T-helper 2 cell treated with Interferon-gamma antibody and Interleukin-4, amounts not matched to agents 5 μg/mL and 100 μg/mL, for 36 hours (primary cell): Measurements from ENCODE around the gene MAGEA6.
"Not testable (repeated sequence)": the region's sequence is repeated elsewhere in the genome, so short reads cannot be mapped to it uniquely, and the experiment has no call there.

Experiments
- DNase-seq: peaks from one replicate; pipeline ENCODE4 v3.0.0; 2021; ENCODE audit warnings: low spot score
- H3K27ac Mint-ChIP-seq: one replicate; pipeline ENCODE4 v1.8.0; 2021; ENCODE audit warnings: mild to moderate bottlenecking, mixed read lengths
- H3K27me3 Mint-ChIP-seq: one replicate; pipeline ENCODE4 v1.8.0; 2021; ENCODE audit warnings: low read depth, mixed read lengths
- H3K36me3 Mint-ChIP-seq: one replicate; pipeline ENCODE4 v1.8.0; 2021; ENCODE audit warnings: low read depth, mixed read lengths
- H3K4me1 Mint-ChIP-seq: one replicate; pipeline ENCODE4 v1.8.0; 2021; ENCODE audit warnings: low read depth, mixed read lengths
- H3K4me3 Mint-ChIP-seq: one replicate; pipeline ENCODE4 v1.8.0; 2022; ENCODE audit warnings: mild to moderate bottlenecking, moderate library complexity, mixed read lengths
- H3K9me3 Mint-ChIP-seq: one replicate; pipeline ENCODE4 v1.8.0; 2021; ENCODE audit warnings: mixed read lengths

Gene MAGEA6

DNA sequence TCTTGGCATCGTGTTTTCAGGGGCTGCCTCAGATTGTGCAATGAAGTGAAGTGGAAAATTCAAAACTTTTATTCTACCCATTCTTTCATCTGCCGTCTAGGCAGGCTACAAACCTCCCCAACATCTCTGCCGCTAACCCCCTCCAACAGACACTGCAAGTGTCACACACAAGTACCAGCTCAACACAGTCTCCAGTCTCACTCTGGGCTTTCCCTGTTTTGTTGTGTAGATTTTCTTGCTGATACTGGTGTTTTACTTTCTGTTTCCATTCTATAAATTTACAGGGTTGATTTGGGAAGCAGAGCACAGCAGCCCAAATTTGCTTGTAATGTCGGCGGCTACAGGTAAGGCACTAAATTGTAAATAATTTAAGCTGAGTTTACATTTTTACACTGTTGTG lies 14.6 kb downstream of the MAGEA6 start:
- not testable (repeated sequence) for H3K9me3 Mint-ChIP-seq, H3K27me3 Mint-ChIP-seq, H3K4me3 Mint-ChIP-seq, H3K4me1 Mint-ChIP-seq, H3K36me3 Mint-ChIP-seq, DNase-seq, H3K27ac Mint-ChIP-seq

DNA sequence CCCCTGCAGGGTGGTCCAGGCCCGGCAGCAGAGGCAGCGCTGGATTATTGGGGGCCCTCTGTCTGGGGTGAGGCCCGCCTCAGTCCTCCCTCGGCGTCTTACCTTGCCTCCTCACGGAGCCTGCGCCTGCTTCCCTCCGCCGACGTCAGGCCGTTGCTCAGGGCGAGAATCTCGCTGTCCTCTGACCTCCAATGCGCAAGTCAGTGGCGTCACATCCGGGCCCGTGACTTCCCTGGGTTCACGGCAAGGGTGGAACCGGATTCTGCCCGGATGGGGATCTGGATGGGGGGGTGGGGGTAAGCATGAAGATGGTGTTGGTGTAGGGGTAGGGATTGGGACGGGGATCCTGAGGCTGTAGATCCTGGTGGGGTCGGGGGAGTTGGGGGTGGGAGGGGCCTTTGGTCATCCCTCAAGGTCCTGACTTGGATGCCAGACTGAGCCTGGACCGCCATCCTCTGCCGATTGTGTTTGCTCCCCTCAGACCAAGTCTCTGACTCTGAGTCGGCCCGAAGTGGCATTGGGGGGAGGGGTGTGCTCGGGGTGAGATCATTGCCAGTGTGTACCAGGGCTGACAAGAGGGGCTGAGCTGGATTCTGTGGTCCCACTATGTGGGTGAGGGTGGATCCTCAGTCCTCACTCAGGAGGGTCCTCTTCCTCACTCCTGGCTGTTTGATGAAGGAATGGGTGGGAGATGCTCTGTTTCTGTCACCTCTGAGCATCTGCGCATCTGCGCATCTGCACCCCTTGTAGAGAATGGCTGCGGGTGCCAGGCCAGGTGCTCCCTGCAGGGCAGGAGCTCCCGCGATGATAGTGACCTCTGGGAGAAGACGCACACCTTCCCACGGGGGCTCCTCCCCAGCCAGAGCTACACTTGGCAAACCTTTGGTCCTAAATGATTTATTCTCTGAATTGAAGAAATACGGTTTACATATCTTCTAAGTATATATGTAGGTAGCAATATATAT lies 15.5 kb downstream of the MAGEA6 start, which contains the start of gene MAGEA2:
TSS of gene MAGEA2 (minus strand) at position 157 of the 965 bp plus-strand sequence. CDS start 2,479 bp downstream, outside the sequence.
- H3K4me3 Mint-ChIP-seq, H3K27ac Mint-ChIP-seq, H3K36me3 Mint-ChIP-seq, DNase-seq, H3K9me3 Mint-ChIP-seq, H3K27me3 Mint-ChIP-seq, H3K4me1 Mint-ChIP-seq: not testable (repeated sequence)

DNA sequence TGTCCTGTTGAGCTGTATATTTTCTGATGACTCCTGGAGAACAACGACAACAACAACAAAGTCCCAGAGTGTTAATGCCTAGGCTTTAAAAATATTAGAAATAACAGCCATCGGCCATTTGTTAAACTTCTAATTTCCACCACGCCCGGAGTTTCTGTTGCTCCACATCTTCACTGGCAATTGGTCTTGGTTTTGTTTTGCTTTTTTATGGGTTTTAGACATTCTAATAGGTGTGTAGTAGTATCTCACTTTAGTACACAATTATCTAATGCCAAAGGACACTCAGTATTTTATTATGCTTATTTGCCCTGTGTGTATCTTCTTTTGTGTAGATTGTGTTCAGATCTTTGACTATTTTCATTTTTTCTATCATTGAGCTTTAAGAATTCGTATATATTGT lies 30.9 kb downstream of the MAGEA6 start:
- H3K4me1 Mint-ChIP-seq, result no peaks in the 10 kb centered on the region
- no peaks in the 10 kb centered on the region for H3K9me3 Mint-ChIP-seq
- no peak overlapping the region for H3K4me3 Mint-ChIP-seq
- H3K27me3 Mint-ChIP-seq, result no peaks in the 10 kb centered on the region
- no peak for DNase-seq
- no peaks in the 10 kb centered on the region for H3K36me3 Mint-ChIP-seq
- no peak overlapping the region for H3K27ac Mint-ChIP-seq

DNA sequence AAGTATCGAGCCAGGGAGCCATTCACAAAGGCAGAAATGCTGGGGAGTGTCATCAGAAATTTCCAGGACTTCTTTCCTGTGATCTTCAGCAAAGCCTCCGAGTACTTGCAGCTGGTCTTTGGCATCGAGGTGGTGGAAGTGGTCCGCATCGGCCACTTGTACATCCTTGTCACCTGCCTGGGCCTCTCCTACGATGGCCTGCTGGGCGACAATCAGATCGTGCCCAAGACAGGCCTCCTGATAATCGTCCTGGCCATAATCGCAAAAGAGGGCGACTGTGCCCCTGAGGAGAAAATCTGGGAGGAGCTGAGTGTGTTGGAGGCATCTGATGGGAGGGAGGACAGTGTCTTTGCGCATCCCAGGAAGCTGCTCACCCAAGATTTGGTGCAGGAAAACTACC lies 33.0 kb downstream of the MAGEA6 start:
- H3K4me3 Mint-ChIP-seq, H3K27me3 Mint-ChIP-seq: not testable (repeated sequence)

DNA sequence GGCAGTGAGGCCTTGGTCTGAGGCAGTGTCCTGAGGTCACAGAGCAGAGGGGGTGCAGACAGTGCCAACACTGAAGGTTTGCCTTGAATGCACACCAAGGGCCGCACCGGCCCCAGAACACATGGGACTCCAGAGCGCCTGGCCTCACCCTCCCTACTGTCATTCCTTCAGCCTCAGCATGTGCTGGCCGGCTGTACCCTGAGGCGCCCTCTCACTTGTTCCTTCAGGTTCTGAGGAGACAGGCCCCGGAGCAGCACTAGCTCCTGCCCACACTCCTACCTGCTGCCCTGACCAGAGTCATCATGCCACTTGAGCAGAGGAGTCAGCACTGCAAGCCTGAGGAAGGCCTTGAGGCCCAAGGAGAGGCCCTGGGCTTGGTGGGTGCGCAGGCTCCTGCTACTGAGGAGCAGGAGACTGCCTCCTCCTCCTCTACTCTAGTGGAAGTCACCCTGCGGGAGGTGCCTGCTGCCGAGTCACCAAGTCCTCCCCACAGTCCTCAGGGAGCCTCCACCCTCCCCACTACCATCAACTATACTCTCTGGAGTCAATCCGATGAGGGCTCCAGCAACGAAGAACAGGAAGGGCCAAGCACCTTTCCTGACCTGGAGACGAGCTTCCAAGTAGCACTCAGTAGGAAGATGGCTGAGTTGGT lies 33.5 kb downstream of the MAGEA6 start:
- DNase-seq, result no peak
- H3K36me3 Mint-ChIP-seq, result no peaks in the 10 kb centered on the region
- no peak overlapping the region for H3K27ac Mint-ChIP-seq
- no peaks in the 10 kb centered on the region for H3K4me1 Mint-ChIP-seq
- no peaks in the 10 kb centered on the region for H3K27me3 Mint-ChIP-seq
- no peaks in the 10 kb centered on the region for H3K9me3 Mint-ChIP-seq
- no peak overlapping the region for H3K4me3 Mint-ChIP-seq

More for the DNA sequence above, 33.0 kb downstream of the MAGEA6 start:
- H3K27ac Mint-ChIP-seq, H3K4me1 Mint-ChIP-seq, DNase-seq, H3K36me3 Mint-ChIP-seq, H3K9me3 Mint-ChIP-seq: not testable (repeated sequence)

DNA sequence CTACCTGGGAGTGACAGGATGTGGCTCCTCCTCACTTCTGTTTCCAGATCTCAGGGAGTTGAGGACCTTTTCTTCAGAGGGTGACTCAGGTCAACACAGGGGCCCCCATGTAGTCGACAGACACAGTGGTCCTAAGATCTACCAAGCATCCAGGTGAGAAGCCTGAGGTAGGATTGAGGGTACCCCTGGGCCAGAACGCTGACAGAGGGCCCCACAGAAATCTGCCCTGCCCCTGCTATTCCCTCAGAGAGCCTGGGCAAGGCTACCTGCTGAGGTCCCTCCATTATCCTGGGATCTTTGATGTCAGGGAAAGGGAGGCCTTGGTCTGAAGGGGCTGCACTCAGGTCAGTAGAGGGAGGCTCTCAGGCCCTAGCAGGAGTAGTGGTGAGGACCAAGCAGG lies 34.4 kb downstream of the MAGEA6 start:
- no peaks in the 10 kb centered on the region for H3K36me3 Mint-ChIP-seq
- no peaks in the 10 kb centered on the region for H3K9me3 Mint-ChIP-seq
- H3K27me3 Mint-ChIP-seq, result no peaks in the 10 kb centered on the region
- no peak overlapping the region for H3K4me3 Mint-ChIP-seq
- no peak overlapping the region for H3K27ac Mint-ChIP-seq
- H3K4me1 Mint-ChIP-seq, result no peaks in the 10 kb centered on the region
- no peak for DNase-seq

DNA sequence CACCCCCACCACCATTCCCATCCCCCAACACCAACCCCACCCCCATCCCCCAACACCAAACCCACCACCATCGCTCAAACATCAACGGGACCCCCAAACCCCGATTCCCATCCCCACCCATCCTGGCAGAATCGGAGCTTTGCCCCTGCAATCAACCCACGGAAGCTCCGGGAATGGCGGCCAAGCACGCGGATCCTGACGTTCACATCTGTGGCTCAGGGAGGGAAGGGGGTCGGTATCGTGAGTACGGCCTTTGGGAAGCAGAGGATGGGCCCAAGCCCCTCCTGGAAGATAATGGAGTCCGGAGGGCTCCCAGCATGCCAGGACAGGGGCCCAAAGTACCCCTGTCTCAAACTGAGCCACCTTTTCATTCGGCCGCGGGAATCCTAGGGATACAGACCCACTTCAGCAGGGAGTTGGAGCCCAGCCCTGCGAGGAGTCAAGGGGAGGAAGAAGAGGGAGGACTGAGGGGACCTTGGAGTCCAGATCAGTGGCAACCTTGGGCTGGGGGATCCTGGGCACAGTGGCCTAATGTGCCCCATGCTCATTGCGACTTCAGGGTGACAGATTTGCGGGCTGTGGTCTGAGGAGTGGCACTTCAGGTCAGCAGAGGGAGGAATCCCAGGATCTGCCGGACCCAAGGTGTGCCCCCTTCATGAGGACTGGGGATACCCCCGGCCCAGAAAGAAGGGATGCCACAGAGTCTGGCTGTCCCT lies 35.2 kb downstream of the MAGEA6 start:
- DNase-seq, H3K9me3 Mint-ChIP-seq, H3K4me1 Mint-ChIP-seq, H3K4me3 Mint-ChIP-seq, H3K36me3 Mint-ChIP-seq, H3K27me3 Mint-ChIP-seq, H3K27ac Mint-ChIP-seq: not testable (repeated sequence)

DNA sequence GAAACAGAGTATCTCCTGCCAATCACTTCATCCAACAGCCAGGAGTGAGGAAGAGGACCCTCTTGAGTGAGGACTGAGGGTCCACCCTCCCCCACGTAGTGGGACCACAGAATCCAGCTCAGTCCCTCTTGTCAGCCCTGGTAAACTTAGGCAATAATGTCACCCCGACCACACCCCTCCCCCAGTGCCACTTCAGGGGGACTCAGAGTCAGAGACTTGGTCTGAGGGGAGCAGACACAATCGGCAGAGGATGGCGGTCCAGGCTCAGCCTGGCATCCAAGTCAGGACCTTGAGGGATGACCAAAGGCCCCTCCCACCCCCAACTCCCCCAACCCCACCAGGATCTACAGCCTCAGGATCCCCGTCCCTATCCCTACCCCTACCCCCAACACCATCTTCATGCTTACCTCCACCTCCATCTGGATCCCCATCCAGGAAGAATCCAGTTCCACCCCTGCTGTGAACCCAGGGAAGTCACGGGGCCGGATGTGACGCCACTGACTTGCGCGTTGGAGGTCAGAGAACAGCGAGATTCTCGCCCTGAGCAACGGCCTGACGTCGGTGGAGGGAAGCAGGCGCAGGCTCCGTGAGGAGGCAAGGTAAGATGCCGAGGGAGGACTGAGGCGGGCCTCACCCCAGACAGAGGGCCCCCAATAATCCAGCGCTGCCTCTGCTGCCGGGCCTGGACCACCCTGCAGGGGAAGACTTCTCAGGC lies 36.1 kb downstream of the MAGEA6 start, which contains the start of the genes CSAG1 and MAGEA12:
TSS of gene CSAG1 (minus strand) at position 461 of the 715 bp plus-strand sequence. CDS start 1,261 bp downstream, outside the sequence.
TSS of gene MAGEA12 (plus strand) at position 497 of the 715 bp plus-strand sequence. CDS start 2,405 bp downstream, outside the sequence.
- Mint-ChIP-seq H3K9me3 (no peaks in the 10 kb centered on the region), H3K4me1 (no peaks in the 10 kb centered on the region), H3K36me3 (no peaks in the 10 kb centered on the region), H3K27ac (no peak within 1 kb of the TSS), H3K27me3 (no peaks in the 10 kb centered on the region), H3K4me3 (no peak within 1 kb of the TSS)
- no peak for DNase-seq

DNA sequence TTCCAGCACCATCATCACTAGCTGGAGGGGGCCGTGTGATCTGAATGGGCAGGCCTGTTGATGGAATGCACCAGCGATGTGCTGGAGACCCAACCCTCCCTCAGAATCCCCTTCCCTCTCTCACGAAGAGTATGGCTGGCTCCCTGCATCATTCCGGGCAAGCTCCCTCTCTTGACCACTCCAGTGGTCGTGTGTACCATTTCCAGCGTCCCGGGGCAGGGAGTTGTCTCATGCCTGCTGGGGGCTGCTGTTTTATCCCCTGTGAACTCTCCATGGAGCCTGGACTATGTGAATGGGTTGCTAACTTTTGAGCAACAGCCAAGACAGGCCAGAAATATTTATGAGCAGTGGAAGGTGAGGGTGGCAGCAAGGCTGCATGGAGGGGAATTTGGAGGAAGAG lies 44.1 kb downstream of the MAGEA6 start:
- Mint-ChIP-seq H3K4me1 (no peaks in the 10 kb centered on the region), H3K27ac (no peak overlapping the region), H3K36me3 (no peaks in the 10 kb centered on the region)

More for the DNA sequence above, 44.1 kb downstream of the MAGEA6 start:
- no peak overlapping the region for H3K4me3 Mint-ChIP-seq
- no peak for DNase-seq
- H3K9me3 Mint-ChIP-seq, result no peaks in the 10 kb centered on the region
- H3K27me3 Mint-ChIP-seq, result no peaks in the 10 kb centered on the region
